ENCODE data around the gene SEMA7A. TPM values are rescaled to one million over a fixed set of nuclear protein-coding genes. Genes with fewer than 3 reads are reported as not detected.

Gene SEMA7A
- total RNA-seq, 2 donors from 2014 or later: 8.1 to 8.2 TPM

GRCh38 chr15:74422652-74423430, 10.9 kb downstream of the SEMA7A start:
- Histone ChIP-seq H3K9me3 (ENCODE audit: control insufficient read depth, low read length) (no peaks in the 10 kb centered on the region), H3K4me1 (ENCODE audit: control insufficient read depth, insufficient read depth, low read length) (peaks cover 19% of the 10 kb centered on the region), H3K27ac (ENCODE audit: low read depth, low read length) (peak overlapping the region; percentile 72), H3K9ac (ENCODE audit: extremely low read depth, low read length, poor library complexity, severe bottlenecking) (no peak overlapping the region), H3K4me3 (ENCODE audit: low read length) (no peak overlapping the region), H3K36me3 (ENCODE audit: control insufficient read depth, insufficient read depth, low read length) (no peaks in the 10 kb centered on the region), H3K27me3 (ENCODE audit: control insufficient read depth, insufficient read depth, low read length, poor library complexity, severe bottlenecking) (no peaks in the 10 kb centered on the region)
- WGBS, 2 experiments (ENCODE audit: insufficient coverage in 1 of 2, insufficient read length in 1 of 2): 63 to 74% methylated on average over 8 to 14 of the region's 14 CpGs
- H3K9me3 Mint-ChIP-seq: no peaks in the 10 kb centered on the region
- no peak overlapping the region for H3K4me3 Mint-ChIP-seq
- peaks cover 3% of the 10 kb centered on the region for H3K36me3 Mint-ChIP-seq (ENCODE audit: low read depth)
- no peaks in the 10 kb centered on the region for H3K27me3 Mint-ChIP-seq (ENCODE audit: insufficient read depth)
- TF ChIP-seq, protein P1, sequence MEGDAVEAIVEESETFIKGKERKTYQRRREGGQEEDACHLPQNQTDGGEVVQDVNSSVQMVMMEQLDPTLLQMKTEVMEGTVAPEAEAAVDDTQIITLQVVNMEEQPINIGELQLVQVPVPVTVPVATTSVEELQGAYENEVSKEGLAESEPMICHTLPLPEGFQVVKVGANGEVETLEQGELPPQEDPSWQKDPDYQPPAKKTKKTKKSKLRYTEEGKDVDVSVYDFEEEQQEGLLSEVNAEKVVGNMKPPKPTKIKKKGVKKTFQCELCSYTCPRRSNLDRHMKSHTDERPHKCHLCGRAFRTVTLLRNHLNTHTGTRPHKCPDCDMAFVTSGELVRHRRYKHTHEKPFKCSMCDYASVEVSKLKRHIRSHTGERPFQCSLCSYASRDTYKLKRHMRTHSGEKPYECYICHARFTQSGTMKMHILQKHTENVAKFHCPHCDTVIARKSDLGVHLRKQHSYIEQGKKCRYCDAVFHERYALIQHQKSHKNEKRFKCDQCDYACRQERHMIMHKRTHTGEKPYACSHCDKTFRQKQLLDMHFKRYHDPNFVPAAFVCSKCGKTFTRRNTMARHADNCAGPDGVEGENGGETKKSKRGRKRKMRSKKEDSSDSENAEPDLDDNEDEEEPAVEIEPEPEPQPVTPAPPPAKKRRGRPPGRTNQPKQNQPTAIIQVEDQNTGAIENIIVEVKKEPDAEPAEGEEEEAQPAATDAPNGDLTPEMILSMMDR (conservative IDR thresholded peaks at IDR 0.05): no peak
- peaks cover 24% of the 10 kb centered on the region for H3K4me1 Mint-ChIP-seq
- H3K27ac Mint-ChIP-seq: peak overlapping the region; percentile 93
- peak; percentile 86 for DNase-seq

DNA sequence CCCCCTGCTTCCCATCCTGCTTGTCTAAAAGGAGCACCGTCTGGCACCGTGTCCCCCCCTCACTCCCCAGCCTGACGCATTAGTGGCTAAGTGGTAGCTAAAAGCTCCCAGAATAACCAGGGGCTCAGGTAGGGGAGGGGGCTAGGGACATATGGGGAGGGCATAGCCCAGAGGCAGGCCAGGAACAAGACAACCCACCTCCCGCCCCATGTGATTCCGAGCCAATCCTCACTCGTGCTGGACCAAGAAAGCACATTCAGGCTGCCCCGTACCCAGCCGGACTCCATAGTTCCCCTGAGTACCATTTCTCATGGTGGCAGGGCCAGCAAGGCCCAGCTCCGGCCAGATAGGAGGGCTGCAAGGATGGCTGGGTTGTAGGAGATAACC, 11.5 kb downstream of the SEMA7A start:
- no peak for DNase-seq
- Histone ChIP-seq H3K4me3 (ENCODE audit: low read length) (no peak overlapping the region), H3K27me3 (ENCODE audit: control insufficient read depth, insufficient read depth, low read length, poor library complexity, severe bottlenecking) (no peaks in the 10 kb centered on the region), H3K9ac (ENCODE audit: extremely low read depth, low read length, poor library complexity, severe bottlenecking) (no peak overlapping the region), H3K27ac (ENCODE audit: low read depth, low read length) (peak overlapping the region; percentile 72), H3K36me3 (ENCODE audit: control insufficient read depth, insufficient read depth, low read length) (no peaks in the 10 kb centered on the region), H3K9me3 (ENCODE audit: control insufficient read depth, low read length) (no peaks in the 10 kb centered on the region), H3K4me1 (ENCODE audit: control insufficient read depth, insufficient read depth, low read length) (peaks cover 19% of the 10 kb centered on the region)
- Mint-ChIP-seq H3K4me3 (no peak overlapping the region), H3K4me1 (peaks cover 24% of the 10 kb centered on the region), H3K36me3 (ENCODE audit: low read depth) (no peaks in the 10 kb centered on the region), H3K27ac (peak overlapping the region; percentile 93), H3K27me3 (ENCODE audit: insufficient read depth) (no peaks in the 10 kb centered on the region), H3K9me3 (no peaks in the 10 kb centered on the region)
- TF ChIP-seq, protein P1 (conservative IDR thresholded peaks at IDR 0.05): no peak
- 87 to 100% methylated on average over 1 to 9 of the region's 9 CpGs for WGBS, 2 experiments (ENCODE audit: insufficient coverage in 1 of 2, insufficient read length in 1 of 2)

DNA sequence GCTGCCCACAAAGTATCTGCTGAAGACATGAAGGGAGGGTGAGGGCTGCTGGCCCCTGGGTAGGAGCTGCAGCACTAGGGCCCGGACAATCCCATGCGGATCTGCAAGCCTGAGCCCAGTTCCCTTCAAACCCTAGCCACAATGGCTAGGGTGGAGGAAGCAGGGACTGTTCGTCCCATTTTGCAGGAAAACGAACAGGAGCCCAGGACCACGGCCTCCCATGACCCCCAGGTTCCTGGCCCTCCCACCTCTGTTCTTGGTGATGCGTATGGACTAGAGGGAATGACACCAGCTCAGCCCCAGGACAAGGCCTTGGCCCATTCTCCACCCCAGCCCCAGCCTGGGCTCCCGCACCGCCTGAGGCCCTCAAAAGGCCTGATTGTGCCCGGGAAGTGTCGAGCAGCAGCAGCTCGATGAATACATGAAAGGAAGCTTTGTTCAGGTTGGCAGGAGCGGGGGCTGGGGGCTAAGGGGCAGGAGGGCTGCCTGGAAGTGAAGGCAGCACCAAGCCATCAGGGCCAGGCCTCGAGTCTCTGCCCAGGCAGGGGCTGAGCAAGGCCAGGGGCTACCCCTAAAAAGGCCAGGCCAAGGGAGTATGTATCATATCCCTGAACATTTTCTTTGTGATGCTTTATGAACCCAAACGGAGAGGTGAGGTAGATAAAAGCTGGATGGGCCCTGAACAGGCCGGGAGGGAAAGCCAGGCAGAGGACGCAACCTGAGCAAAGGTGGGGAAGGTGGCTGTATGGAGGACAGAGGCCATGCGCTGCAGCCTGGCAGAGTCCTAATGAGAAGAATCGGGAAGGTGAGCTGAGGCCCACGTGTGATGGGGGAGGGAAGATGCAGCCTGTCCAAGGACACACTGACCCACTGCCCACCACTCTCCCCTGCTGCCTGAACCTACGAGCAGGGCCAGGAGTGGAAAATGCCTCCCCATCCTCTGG, 12.2 kb downstream of the SEMA7A start:
- Histone ChIP-seq H3K4me3 (ENCODE audit: low read length) (no peak overlapping the region), H3K4me1 (ENCODE audit: control insufficient read depth, insufficient read depth, low read length) (peaks cover 19% of the 10 kb centered on the region), H3K9ac (ENCODE audit: extremely low read depth, low read length, poor library complexity, severe bottlenecking) (no peak overlapping the region), H3K36me3 (ENCODE audit: control insufficient read depth, insufficient read depth, low read length) (no peaks in the 10 kb centered on the region), H3K27ac (ENCODE audit: low read depth, low read length) (peak overlapping the region; percentile 72), H3K9me3 (ENCODE audit: control insufficient read depth, low read length) (no peaks in the 10 kb centered on the region), H3K27me3 (ENCODE audit: control insufficient read depth, insufficient read depth, low read length, poor library complexity, severe bottlenecking) (no peaks in the 10 kb centered on the region)
- H3K27me3 Mint-ChIP-seq (ENCODE audit: insufficient read depth): no peaks in the 10 kb centered on the region
- H3K4me3 Mint-ChIP-seq: no peak overlapping the region
- no peaks in the 10 kb centered on the region for H3K9me3 Mint-ChIP-seq
- WGBS, 2 experiments (ENCODE audit: insufficient coverage in 1 of 2, insufficient read length in 1 of 2): 85 to 90% methylated on average over 14 to 19 of the region's 20 CpGs
- peak overlapping the region; percentile 35 for H3K27ac Mint-ChIP-seq
- DNase-seq: no peak
- H3K36me3 Mint-ChIP-seq (ENCODE audit: low read depth): peaks cover 1% of the 10 kb centered on the region
- TF ChIP-seq, protein P1 (conservative IDR thresholded peaks at IDR 0.05): no peak
- peaks cover 24% of the 10 kb centered on the region for H3K4me1 Mint-ChIP-seq

Measured in endodermal cell (in vitro differentiated cells).